ENCODE data around the gene SERAC1.

Gene SERAC1

GRCh38 chr6:158069800-158070195 lies 98.3 kb downstream of the SERAC1 start:
- DNase-seq (ENCODE audit: insufficient read length, low spot score) (no peak), FAIRE-seq (no peak)
- TF ChIP-seq, protein P1, sequence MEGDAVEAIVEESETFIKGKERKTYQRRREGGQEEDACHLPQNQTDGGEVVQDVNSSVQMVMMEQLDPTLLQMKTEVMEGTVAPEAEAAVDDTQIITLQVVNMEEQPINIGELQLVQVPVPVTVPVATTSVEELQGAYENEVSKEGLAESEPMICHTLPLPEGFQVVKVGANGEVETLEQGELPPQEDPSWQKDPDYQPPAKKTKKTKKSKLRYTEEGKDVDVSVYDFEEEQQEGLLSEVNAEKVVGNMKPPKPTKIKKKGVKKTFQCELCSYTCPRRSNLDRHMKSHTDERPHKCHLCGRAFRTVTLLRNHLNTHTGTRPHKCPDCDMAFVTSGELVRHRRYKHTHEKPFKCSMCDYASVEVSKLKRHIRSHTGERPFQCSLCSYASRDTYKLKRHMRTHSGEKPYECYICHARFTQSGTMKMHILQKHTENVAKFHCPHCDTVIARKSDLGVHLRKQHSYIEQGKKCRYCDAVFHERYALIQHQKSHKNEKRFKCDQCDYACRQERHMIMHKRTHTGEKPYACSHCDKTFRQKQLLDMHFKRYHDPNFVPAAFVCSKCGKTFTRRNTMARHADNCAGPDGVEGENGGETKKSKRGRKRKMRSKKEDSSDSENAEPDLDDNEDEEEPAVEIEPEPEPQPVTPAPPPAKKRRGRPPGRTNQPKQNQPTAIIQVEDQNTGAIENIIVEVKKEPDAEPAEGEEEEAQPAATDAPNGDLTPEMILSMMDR (IDR thresholded peaks at IDR 0.05; ENCODE audit: insufficient read depth, missing control alignments): no peak

- FAIRE-seq (no peak), DNase-seq (ENCODE audit: insufficient read length, low spot score) (no peak)
- TF ChIP-seq, protein P1 (IDR thresholded peaks at IDR 0.05; ENCODE audit: insufficient read depth, missing control alignments): no peak
Measured at GRCh38 chr6:158068893-158069799, 98.9 kb downstream of the SERAC1 start.

GRCh38 chr6:158068156-158068892 lies 99.7 kb downstream of the SERAC1 start:
- TF ChIP-seq, protein P1 (IDR thresholded peaks at IDR 0.05; ENCODE audit: insufficient read depth, missing control alignments): no peak
- DNase-seq (ENCODE audit: insufficient read length, low spot score) (no peak), FAIRE-seq (no peak)

GRCh38 chr6:158067436-158068015 lies 100.5 kb downstream of the SERAC1 start:
- DNase-seq (ENCODE audit: insufficient read length, low spot score) (no peak), FAIRE-seq (no peak)
- TF ChIP-seq, protein P1 (IDR thresholded peaks at IDR 0.05; ENCODE audit: insufficient read depth, missing control alignments): no peak

- TF ChIP-seq, protein P1 (IDR thresholded peaks at IDR 0.05; ENCODE audit: insufficient read depth, missing control alignments): no peak
- no peak for DNase-seq (ENCODE audit: insufficient read length, low spot score)
- no peak for FAIRE-seq
Measured at GRCh38 chr6:158066136-158066781, 101.8 kb downstream of the SERAC1 start.

DNA sequence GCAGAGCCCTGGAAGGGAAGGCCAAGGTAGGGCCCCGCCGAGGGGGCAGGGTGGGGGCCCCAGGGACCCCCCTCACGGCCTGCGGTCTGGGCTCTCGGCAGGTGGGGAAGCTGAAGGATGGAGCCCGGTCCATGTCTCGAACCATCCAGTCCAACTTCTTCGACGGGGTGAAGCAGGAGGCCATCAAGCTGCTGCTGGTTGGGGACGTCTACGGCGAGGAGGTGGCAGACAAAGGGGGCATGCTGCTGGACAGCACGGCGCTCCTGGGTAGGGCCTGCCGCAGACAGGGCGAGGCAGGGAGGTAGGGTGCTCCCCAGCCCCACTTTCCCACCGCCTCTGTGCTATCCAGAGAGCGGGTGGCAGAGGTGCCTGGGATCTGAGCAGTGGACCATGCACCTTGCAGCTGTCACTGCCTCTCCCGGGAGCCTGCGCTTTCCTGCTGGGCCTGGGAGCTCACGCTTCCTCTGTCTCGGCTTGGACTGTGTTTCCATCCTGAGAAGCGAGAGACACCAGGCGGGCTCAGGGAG lies 103.3 kb downstream of the SERAC1 start:
- no peak for FAIRE-seq
- no peak for DNase-seq (ENCODE audit: insufficient read length, low spot score)
- TF ChIP-seq, protein P1 (IDR thresholded peaks at IDR 0.05; ENCODE audit: insufficient read depth, missing control alignments): no peak
